WTC11 (cell line): ENCODE data around the gene GALK1. TPM values are rescaled to one million over a fixed set of nuclear protein-coding genes. Genes with fewer than 3 reads are reported as not detected.
A peak's percentile ranks its signal among the peaks of the same experiment; 100 is the strongest.

Experiments
- ATAC-seq: fragments of 200-7000 bp; cut with Tn5 transposase; 2 replicates; pipeline ENCODE4 v1.10.0; 2021; ENCODE audit warnings: mild to moderate bottlenecking, moderate library complexity
- CTCF ChIA-PET: fragments of 300-600 bp; sonication (Branson Sonifier 250); formaldehyde crosslinking; loops from one replicate; lab custom pipeline; 2021; ENCODE audit warnings: antibody characterized with exemption; lab: Charles Lee
- POLR2A ChIA-PET: fragments of 350-600 bp; sonication (Branson Sonifier 250); formaldehyde crosslinking; loops from one replicate; lab custom pipeline; 2021; ENCODE audit warnings: antibody characterized with exemption; lab: Charles Lee
- DNase-seq: peaks from one replicate; pipeline ENCODE4 v3.0.0; 2021; ENCODE audit warnings: low spot score
- H3K27ac Mint-ChIP-seq: 2 replicates; pipeline ENCODE4 v1.8.0; 2021; ENCODE audit warnings: mixed read lengths
- H3K27me3 Mint-ChIP-seq: 2 replicates; pipeline ENCODE4 v1.8.0; 2021; ENCODE audit warnings: low read depth, mild to moderate bottlenecking, moderate library complexity, mixed read lengths
- H3K36me3 Mint-ChIP-seq: 2 replicates; pipeline ENCODE4 v1.8.0; 2021; ENCODE audit warnings: mixed read lengths
- H3K4me1 Mint-ChIP-seq: 2 replicates; pipeline ENCODE4 v1.8.0; 2022; ENCODE audit warnings: mixed read lengths
- H3K4me3 Mint-ChIP-seq: 2 replicates; pipeline ENCODE4 v1.8.0; 2021; ENCODE audit warnings: mild to moderate bottlenecking, moderate library complexity, mixed read lengths
- H3K9me3 Mint-ChIP-seq: 2 replicates; pipeline ENCODE4 v1.8.0; 2021; ENCODE audit warnings: mixed read lengths
- CREB1 ChIP-seq: sonication (generic); formaldehyde crosslinking; IDR thresholded peaks from 2 replicates; pipeline ENCODE4 v1.8.0; 2023; ENCODE audit warnings: mild to moderate bottlenecking, missing genetic modification reagents
- ERG ChIP-seq: fragments of 250-450 bp; sonication (Bioruptor Pico); IDR thresholded peaks from 2 replicates; pipeline ENCODE4 v1.8.0; 2021; ENCODE audit warnings: mild to moderate bottlenecking
- FOXJ3 ChIP-seq: sonication (generic); formaldehyde crosslinking; IDR thresholded peaks from 2 replicates; pipeline ENCODE4 v1.9.0; 2021; ENCODE audit warnings: missing genetic modification reagents, mild to moderate bottlenecking, borderline replicate concordance
- HMGA2 ChIP-seq: fragments of 250-450 bp; sonication (Bioruptor Pico); IDR thresholded peaks from 2 replicates; pipeline ENCODE4 v1.4.0; 2021; ENCODE audit warnings: mild to moderate bottlenecking, moderate library complexity
- JUN ChIP-seq: sonication (generic); formaldehyde crosslinking; IDR thresholded peaks from 2 replicates; pipeline ENCODE4 v1.8.0; 2023; ENCODE audit warnings: mild to moderate bottlenecking, missing genetic modification reagents
- MXD4 ChIP-seq: fragments of 250-450 bp; sonication (Bioruptor Pico); IDR thresholded peaks from 2 replicates; pipeline ENCODE4 v1.8.0; 2021; ENCODE audit warnings: mild to moderate bottlenecking, moderate library complexity, borderline replicate concordance
- NFYB ChIP-seq: sonication (generic); formaldehyde crosslinking; conservative IDR thresholded peaks from 2 replicates; pipeline ENCODE4 v1.8.0; 2022; ENCODE audit warnings: low read depth, missing genetic modification reagents
- PREB ChIP-seq: sonication (generic); formaldehyde crosslinking; IDR thresholded peaks from 2 replicates; pipeline ENCODE4 v1.8.1; 2022; ENCODE audit warnings: mild to moderate bottlenecking, missing genetic modification reagents, moderate library complexity, borderline replicate concordance
- RELA ChIP-seq: sonication (generic); formaldehyde crosslinking; IDR thresholded peaks from 2 replicates; pipeline ENCODE4 v1.8.1; 2022; ENCODE audit warnings: missing genetic modification reagents, mild to moderate bottlenecking, borderline replicate concordance
- TCF7 ChIP-seq: sonication (generic); formaldehyde crosslinking; IDR thresholded peaks from 2 replicates; pipeline ENCODE4 v1.8.0; 2022; ENCODE audit warnings: mild to moderate bottlenecking, low read depth, missing genetic modification reagents, moderate library complexity
- TEAD1 ChIP-seq: sonication (generic); formaldehyde crosslinking; IDR thresholded peaks from 2 replicates; pipeline ENCODE4 v1.8.0; 2022; ENCODE audit warnings: mild to moderate bottlenecking, missing genetic modification reagents
- TEAD4 ChIP-seq: sonication (generic); formaldehyde crosslinking; IDR thresholded peaks from 2 replicates; pipeline ENCODE4 v1.8.0; 2022; ENCODE audit warnings: mild to moderate bottlenecking, missing genetic modification reagents
- ZNF138 ChIP-seq: sonication (generic); formaldehyde crosslinking; conservative IDR thresholded peaks from 2 replicates; pipeline ENCODE4 v1.8.1; 2022; ENCODE audit warnings: mild to moderate bottlenecking, moderate library complexity, missing genetic modification reagents
- ZNF232 ChIP-seq: sonication (generic); formaldehyde crosslinking; IDR thresholded peaks from 2 replicates; pipeline ENCODE4 v1.8.0; 2022; ENCODE audit warnings: mild to moderate bottlenecking, missing genetic modification reagents
- ZNF423 ChIP-seq: fragments of 250-450 bp; sonication (Bioruptor Pico); IDR thresholded peaks from 2 replicates; pipeline ENCODE4 v2.1.2; 2022; ENCODE audit warnings: mild to moderate bottlenecking, moderate library complexity
- ZNF671 ChIP-seq: fragments of 250-450 bp; sonication (Bioruptor Pico); IDR thresholded peaks from 2 replicates; pipeline ENCODE4 v1.8.0; 2021; ENCODE audit warnings: mild to moderate bottlenecking
- total RNA-seq: library from RNA; stranded (reverse); gene quantifications from 3 replicates; pipeline ENCODE4 v1.2.3, GENCODE V29; 2021
- TF ChIP-seq, protein P1 (sequence below): sonication (generic); formaldehyde crosslinking; conservative IDR thresholded peaks from 2 replicates; pipeline ENCODE4 v1.8.1; 2023; ENCODE audit warnings: mild to moderate bottlenecking, low read depth, missing genetic modification reagents, moderate library complexity
- TF ChIP-seq, protein P2 (sequence below): sonication (generic); formaldehyde crosslinking; IDR thresholded peaks from 2 replicates; pipeline ENCODE4 v1.8.0; 2023; ENCODE audit warnings: mild to moderate bottlenecking, missing genetic modification reagents
- TF ChIP-seq, protein P3 (sequence below): sonication (generic); formaldehyde crosslinking; IDR thresholded peaks from 2 replicates; pipeline ENCODE4 v1.8.0; 2022; ENCODE audit warnings: mild to moderate bottlenecking, missing genetic modification reagents
- TF ChIP-seq, protein P4 (sequence below): sonication (generic); formaldehyde crosslinking; IDR thresholded peaks from 2 replicates; pipeline ENCODE4 v1.8.0; 2023; ENCODE audit warnings: missing genetic modification reagents
- TF ChIP-seq, protein P5 (sequence below): sonication (generic); formaldehyde crosslinking; IDR thresholded peaks from 2 replicates; pipeline ENCODE4 v1.8.1; 2023; ENCODE audit warnings: mild to moderate bottlenecking, missing genetic modification reagents, moderate library complexity

GALK1 gene
- total RNA-seq, 1 experiment from 2014 or later: 42.2 TPM

GRCh38 chr17:75773121-75773807, 8.3 kb upstream of the GALK1 start:
- DNase-seq (no peak), ATAC-seq (no peak)
- Mint-ChIP-seq H3K4me3 (no peak overlapping the region), H3K27ac (0 out of 2 replicates have a peak overlapping the region, but pooled peaks have one; percentile 41), H3K36me3 (peaks cover 19% of the 10 kb centered on the region), H3K9me3 (no peaks in the 10 kb centered on the region), H3K4me1 (peaks cover 34% of the 10 kb centered on the region), H3K27me3 (no peaks in the 10 kb centered on the region)
- CTCF ChIA-PET: interaction anchor here (0.8 to 7.8 kb wide), 9 partner anchors 8 to 172 kb away, joined by 3 to 72 read pairs (median 5); partner anchors contain the start of genes GALK1 and SMIM5
- TF ChIP-seq, protein P1, sequence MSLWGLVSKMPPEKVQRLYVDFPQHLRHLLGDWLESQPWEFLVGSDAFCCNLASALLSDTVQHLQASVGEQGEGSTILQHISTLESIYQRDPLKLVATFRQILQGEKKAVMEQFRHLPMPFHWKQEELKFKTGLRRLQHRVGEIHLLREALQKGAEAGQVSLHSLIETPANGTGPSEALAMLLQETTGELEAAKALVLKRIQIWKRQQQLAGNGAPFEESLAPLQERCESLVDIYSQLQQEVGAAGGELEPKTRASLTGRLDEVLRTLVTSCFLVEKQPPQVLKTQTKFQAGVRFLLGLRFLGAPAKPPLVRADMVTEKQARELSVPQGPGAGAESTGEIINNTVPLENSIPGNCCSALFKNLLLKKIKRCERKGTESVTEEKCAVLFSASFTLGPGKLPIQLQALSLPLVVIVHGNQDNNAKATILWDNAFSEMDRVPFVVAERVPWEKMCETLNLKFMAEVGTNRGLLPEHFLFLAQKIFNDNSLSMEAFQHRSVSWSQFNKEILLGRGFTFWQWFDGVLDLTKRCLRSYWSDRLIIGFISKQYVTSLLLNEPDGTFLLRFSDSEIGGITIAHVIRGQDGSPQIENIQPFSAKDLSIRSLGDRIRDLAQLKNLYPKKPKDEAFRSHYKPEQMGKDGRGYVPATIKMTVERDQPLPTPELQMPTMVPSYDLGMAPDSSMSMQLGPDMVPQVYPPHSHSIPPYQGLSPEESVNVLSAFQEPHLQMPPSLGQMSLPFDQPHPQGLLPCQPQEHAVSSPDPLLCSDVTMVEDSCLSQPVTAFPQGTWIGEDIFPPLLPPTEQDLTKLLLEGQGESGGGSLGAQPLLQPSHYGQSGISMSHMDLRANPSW (CRISPR knock-in tag): no peak
- TF ChIP-seq FOXJ3 (CRISPR knock-in tag) (no peak), TCF7 (CRISPR knock-in tag) (no peak)
- TF ChIP-seq, protein P2, sequence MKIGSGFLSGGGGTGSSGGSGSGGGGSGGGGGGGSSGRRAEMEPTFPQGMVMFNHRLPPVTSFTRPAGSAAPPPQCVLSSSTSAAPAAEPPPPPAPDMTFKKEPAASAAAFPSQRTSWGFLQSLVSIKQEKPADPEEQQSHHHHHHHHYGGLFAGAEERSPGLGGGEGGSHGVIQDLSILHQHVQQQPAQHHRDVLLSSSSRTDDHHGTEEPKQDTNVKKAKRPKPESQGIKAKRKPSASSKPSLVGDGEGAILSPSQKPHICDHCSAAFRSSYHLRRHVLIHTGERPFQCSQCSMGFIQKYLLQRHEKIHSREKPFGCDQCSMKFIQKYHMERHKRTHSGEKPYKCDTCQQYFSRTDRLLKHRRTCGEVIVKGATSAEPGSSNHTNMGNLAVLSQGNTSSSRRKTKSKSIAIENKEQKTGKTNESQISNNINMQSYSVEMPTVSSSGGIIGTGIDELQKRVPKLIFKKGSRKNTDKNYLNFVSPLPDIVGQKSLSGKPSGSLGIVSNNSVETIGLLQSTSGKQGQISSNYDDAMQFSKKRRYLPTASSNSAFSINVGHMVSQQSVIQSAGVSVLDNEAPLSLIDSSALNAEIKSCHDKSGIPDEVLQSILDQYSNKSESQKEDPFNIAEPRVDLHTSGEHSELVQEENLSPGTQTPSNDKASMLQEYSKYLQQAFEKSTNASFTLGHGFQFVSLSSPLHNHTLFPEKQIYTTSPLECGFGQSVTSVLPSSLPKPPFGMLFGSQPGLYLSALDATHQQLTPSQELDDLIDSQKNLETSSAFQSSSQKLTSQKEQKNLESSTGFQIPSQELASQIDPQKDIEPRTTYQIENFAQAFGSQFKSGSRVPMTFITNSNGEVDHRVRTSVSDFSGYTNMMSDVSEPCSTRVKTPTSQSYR: no peak
- TF ChIP-seq, protein P3, sequence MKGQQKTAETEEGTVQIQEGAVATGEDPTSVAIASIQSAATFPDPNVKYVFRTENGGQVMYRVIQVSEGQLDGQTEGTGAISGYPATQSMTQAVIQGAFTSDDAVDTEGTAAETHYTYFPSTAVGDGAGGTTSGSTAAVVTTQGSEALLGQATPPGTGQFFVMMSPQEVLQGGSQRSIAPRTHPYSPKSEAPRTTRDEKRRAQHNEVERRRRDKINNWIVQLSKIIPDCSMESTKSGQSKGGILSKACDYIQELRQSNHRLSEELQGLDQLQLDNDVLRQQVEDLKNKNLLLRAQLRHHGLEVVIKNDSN (CRISPR knock-in tag): no peak
- POLR2A ChIA-PET: interaction anchor here (4.0 kb wide), 1 partner anchor 8 kb away, joined by 22 read pairs; the partner anchor contains the start of gene GALK1

DNA sequence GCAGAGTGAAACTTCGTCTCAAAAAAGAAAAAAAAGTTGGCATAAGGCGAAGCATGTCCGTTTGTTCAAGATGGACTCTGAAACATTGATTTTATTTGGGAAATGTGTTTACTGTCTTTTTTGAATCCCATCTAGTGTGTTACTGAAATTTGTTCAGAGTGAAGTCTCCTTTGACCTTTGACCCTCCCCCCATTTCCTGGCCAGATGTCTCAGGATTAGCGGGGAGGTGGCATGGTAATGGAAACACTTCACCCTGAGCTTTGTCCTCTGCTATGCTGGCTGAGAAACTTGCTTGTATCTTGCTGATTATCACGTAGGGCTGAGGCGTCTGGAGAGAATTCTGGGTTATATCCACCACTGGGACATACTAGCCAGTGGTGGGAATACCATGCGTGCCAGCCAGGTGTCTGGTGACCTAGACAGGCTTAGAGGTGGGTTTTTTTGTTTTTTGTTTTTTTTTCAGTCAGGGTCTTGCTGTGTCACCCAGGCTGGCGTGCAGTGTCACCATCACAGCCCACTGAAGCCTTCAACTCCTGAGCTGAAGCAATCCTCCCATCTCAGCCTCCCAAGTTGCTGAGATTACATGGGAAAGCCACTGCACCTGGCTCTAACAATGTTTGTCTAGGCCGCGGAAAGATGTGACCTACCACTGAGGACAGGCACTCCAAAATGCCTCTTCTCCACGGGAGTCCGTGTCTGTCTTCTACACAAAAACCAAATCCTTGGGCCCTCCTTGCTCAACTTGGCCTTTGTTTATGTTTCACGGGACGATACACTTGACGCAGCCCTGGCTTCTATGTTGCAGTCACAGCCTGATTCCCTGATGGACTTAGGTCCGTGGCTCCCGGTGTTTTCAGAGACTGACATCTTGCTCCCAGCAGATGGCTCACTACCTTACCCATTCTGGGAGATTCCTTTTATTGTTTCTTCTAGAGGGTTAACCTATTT, 6.6 kb upstream of the GALK1 start:
- H3K4me1 Mint-ChIP-seq: peaks cover 20% of the 10 kb centered on the region
- DNase-seq (no peak), ATAC-seq (no peak)
- peak overlapping the region; percentile 54 for H3K27ac Mint-ChIP-seq
- no peaks in the 10 kb centered on the region for H3K9me3 Mint-ChIP-seq
- peaks cover 2% of the 10 kb centered on the region; the same call in 1 of the 2 replicates for H3K36me3 Mint-ChIP-seq
- ChIA-PET POLR2A (interaction anchor here (0.6 to 1.3 kb wide), 2 partner anchors 8 to 27 kb away, joined by 3 to 6 read pairs; no protein-coding TSS in a partner anchor), CTCF (interaction anchor here (0.6 to 7.8 kb wide), 9 partner anchors 8 to 170 kb away, joined by 3 to 72 read pairs (median 3); a partner anchor contains a TSS)
- no peak overlapping the region for H3K4me3 Mint-ChIP-seq
- H3K27me3 Mint-ChIP-seq: no peaks in the 10 kb centered on the region
- TF ChIP-seq TEAD1 (CRISPR knock-in tag) (no peak), JUN (no peak), TCF7 (CRISPR knock-in tag) (no peak), ZNF423 (CRISPR knock-in tag) (no peak), HMGA2 (CRISPR knock-in tag) (no peak), ZNF138 (CRISPR knock-in tag) (no peak), RELA (no peak), NFYB (no peak), CREB1 (no peak), TEAD4 (no peak), MXD4 (CRISPR knock-in tag) (no peak), ZNF232 (no peak), PREB (CRISPR knock-in tag) (no peak), ERG (no peak), ZNF671 (CRISPR knock-in tag) (no peak)
- TF ChIP-seq, protein P4, sequence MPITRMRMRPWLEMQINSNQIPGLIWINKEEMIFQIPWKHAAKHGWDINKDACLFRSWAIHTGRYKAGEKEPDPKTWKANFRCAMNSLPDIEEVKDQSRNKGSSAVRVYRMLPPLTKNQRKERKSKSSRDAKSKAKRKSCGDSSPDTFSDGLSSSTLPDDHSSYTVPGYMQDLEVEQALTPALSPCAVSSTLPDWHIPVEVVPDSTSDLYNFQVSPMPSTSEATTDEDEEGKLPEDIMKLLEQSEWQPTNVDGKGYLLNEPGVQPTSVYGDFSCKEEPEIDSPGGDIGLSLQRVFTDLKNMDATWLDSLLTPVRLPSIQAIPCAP: no peak
- TF ChIP-seq, protein P5, sequence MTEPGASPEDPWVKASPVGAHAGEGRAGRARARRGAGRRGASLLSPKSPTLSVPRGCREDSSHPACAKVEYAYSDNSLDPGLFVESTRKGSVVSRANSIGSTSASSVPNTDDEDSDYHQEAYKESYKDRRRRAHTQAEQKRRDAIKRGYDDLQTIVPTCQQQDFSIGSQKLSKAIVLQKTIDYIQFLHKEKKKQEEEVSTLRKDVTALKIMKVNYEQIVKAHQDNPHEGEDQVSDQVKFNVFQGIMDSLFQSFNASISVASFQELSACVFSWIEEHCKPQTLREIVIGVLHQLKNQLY: no peak
